IMR-90 (cell line): ENCODE measurements around the gene KRTAP19-2.

Experiments used
- BHLHE40 ChIP-seq: fragments of 150-350 bp; IDR thresholded peaks from 2 replicates; pipeline ENCODE4 v1.6.1; 2016; ENCODE audit warnings: mild to moderate bottlenecking, low read depth, low read length
- CEBPB ChIP-seq: IDR thresholded peaks from 2 replicates; pipeline ENCODE4 v1.6.1; 2012; ENCODE audit warnings: low read depth, low read length, improper control_type of control experiment
- CHD1 ChIP-seq: IDR thresholded peaks from 2 replicates; pipeline ENCODE4 v1.6.1; 2012; ENCODE audit warnings: low read depth, low read length, improper control_type of control experiment
- FOS ChIP-seq: fragments of 150-350 bp; IDR thresholded peaks from 2 replicates; pipeline ENCODE4 v1.6.1; 2016; ENCODE audit warnings: low read depth, low read length
- MAFK ChIP-seq: IDR thresholded peaks from 2 replicates; pipeline ENCODE4 v1.6.1; 2012; ENCODE audit warnings: low read depth, low read length, improper control_type of control experiment
- MAZ ChIP-seq: IDR thresholded peaks from 2 replicates; pipeline ENCODE4 v1.6.1; 2012; ENCODE audit warnings: low read depth, mild to moderate bottlenecking, low read length, improper control_type of control experiment, moderate library complexity, borderline replicate concordance
- MXI1 ChIP-seq: IDR thresholded peaks from 2 replicates; pipeline ENCODE4 v1.6.1; 2012; ENCODE audit warnings: low read depth, mild to moderate bottlenecking, low read length, moderate library complexity, borderline replicate concordance
- POLR2A ChIP-seq: IDR thresholded peaks from 2 replicates; pipeline ENCODE4 v1.6.1; 2012; ENCODE audit warnings: mild to moderate bottlenecking, low read depth, low read length
- RAD21 ChIP-seq: IDR thresholded peaks from 2 replicates; pipeline ENCODE4 v1.6.1; 2012; ENCODE audit warnings: low read length, improper control_type of control experiment
- RFX5 ChIP-seq: IDR thresholded peaks from 2 replicates; pipeline ENCODE4 v1.8.0; 2012; ENCODE audit warnings: low read depth, mild to moderate bottlenecking, low read length, moderate library complexity
- SMC3 ChIP-seq: fragments of 150-350 bp; IDR thresholded peaks from 2 replicates; pipeline ENCODE4 v1.6.1; 2016; ENCODE audit warnings: low read depth, mild to moderate bottlenecking, antibody characterized with exemption, low read length, moderate library complexity
- TF ChIP-seq, protein P1 (sequence below): conservative IDR thresholded peaks from 2 replicates; pipeline ENCODE4 v1.5.1; 2012; ENCODE audit warnings: mild to moderate bottlenecking, low read depth, low read length, improper control_type of control experiment
- TF ChIP-seq, protein P2 (sequence below): fragments of 150-350 bp; IDR thresholded peaks from 2 replicates; pipeline ENCODE4 v1.6.1; 2017; ENCODE audit warnings: mild to moderate bottlenecking, antibody characterized with exemption, low read length, low read depth

DNA sequence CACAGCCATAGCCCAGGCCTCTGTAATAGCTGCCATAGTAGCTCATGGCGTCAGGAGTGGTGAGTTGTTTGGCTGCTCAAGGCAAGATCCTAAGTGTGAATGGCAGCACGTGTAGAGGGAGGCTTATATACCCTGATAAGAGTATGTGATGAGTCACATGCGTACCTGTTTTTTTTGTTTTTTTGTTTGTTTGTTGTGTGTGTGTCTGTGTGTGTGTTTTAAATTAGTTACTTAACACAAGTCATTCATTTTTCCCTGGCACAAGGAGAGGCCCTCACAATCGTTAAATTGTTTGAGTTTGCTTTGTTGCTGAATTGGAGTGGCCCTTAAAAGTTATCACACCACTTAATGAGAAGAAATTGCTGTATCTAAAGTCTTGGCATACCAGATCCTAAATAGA lies 9.8 kb upstream of the KRTAP19-2 start, which contains the start of gene KRTAP19-4:
- TF ChIP-seq POLR2A = no peak
- TF ChIP-seq, protein P1, sequence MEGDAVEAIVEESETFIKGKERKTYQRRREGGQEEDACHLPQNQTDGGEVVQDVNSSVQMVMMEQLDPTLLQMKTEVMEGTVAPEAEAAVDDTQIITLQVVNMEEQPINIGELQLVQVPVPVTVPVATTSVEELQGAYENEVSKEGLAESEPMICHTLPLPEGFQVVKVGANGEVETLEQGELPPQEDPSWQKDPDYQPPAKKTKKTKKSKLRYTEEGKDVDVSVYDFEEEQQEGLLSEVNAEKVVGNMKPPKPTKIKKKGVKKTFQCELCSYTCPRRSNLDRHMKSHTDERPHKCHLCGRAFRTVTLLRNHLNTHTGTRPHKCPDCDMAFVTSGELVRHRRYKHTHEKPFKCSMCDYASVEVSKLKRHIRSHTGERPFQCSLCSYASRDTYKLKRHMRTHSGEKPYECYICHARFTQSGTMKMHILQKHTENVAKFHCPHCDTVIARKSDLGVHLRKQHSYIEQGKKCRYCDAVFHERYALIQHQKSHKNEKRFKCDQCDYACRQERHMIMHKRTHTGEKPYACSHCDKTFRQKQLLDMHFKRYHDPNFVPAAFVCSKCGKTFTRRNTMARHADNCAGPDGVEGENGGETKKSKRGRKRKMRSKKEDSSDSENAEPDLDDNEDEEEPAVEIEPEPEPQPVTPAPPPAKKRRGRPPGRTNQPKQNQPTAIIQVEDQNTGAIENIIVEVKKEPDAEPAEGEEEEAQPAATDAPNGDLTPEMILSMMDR = no peak
- no peak for TF ChIP-seq CEBPB
- TF ChIP-seq, protein P2, sequence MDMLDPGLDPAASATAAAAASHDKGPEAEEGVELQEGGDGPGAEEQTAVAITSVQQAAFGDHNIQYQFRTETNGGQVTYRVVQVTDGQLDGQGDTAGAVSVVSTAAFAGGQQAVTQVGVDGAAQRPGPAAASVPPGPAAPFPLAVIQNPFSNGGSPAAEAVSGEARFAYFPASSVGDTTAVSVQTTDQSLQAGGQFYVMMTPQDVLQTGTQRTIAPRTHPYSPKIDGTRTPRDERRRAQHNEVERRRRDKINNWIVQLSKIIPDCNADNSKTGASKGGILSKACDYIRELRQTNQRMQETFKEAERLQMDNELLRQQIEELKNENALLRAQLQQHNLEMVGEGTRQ = no peak
- no peak for TF ChIP-seq CHD1
- TF ChIP-seq RFX5 = no peak
- no peak for TF ChIP-seq RAD21
- TF ChIP-seq MAZ = no peak
- no peak for TF ChIP-seq FOS
- TF ChIP-seq MAFK = no peak
- no peak for TF ChIP-seq BHLHE40
- TF ChIP-seq MXI1 = no peak
- no peak for TF ChIP-seq SMC3
